GM23338 (cell line): ENCODE data around the gene RSU1. TPM values are rescaled to one million over a fixed set of nuclear protein-coding genes. Genes with fewer than 3 reads are reported as not detected.

Experiments used
- ATAC-seq: fragments of 200-7000 bp; cut with Tn5 transposase; 3 replicates; pipeline ENCODE4 v1.9.1; 2020
- DNase-seq: peaks from one replicate; pipeline ENCODE4 v3.0.0-alpha.2; 2015; ENCODE audit warnings: low spot score
- H2AFZ ChIP-seq: fragments of 200-600 bp; sonication (generic); 2 replicates; pipeline ENCODE4 v1.8.0; 2016; ENCODE audit warnings: antibody characterized with exemption, mild to moderate bottlenecking, moderate library complexity
- H3F3A ChIP-seq: fragments of 200-600 bp; sonication (generic); replicated peaks from 2 replicates; pipeline ENCODE4 v1.8.0; 2017; ENCODE audit warnings: antibody characterized with exemption, mixed run types, low read depth
- H3K27ac ChIP-seq: fragments of 200-600 bp; sonication (generic); 2 replicates; pipeline ENCODE4 v1.6.1; 2016; ENCODE audit warnings: low read depth
- H3K27me3 ChIP-seq: fragments of 200-600 bp; sonication (generic); 2 replicates; pipeline ENCODE4 v1.8.0; 2016; ENCODE audit warnings: mild to moderate bottlenecking, mixed run types, moderate library complexity; ENCODE audit not compliant: insufficient read depth
- H3K36me3 ChIP-seq: fragments of 200-600 bp; sonication (generic); 2 replicates; pipeline ENCODE4 v1.8.0; 2016; ENCODE audit warnings: mild to moderate bottlenecking; ENCODE audit not compliant: insufficient read depth
- H3K4me1 ChIP-seq: fragments of 200-600 bp; sonication (generic); 2 replicates; pipeline ENCODE4 v1.8.0; 2016; ENCODE audit warnings: mild to moderate bottlenecking, moderate library complexity; ENCODE audit not compliant: insufficient read depth
- H3K4me2 ChIP-seq: fragments of 200-600 bp; sonication (generic); 2 replicates; pipeline ENCODE4 v1.7.1; 2017; ENCODE audit warnings: mixed run types
- H3K4me3 ChIP-seq: fragments of 200-600 bp; sonication (generic); 2 replicates; pipeline ENCODE4 v1.6.1; 2016; ENCODE audit warnings: mixed run types
- H3K79me2 ChIP-seq: fragments of 200-600 bp; sonication (generic); replicated peaks from 2 replicates; pipeline ENCODE4 v1.8.0; 2017; ENCODE audit warnings: mild to moderate bottlenecking; ENCODE audit not compliant: insufficient read depth
- H3K9me2 ChIP-seq: fragments of 200-600 bp; sonication (generic); 2 replicates; pipeline ENCODE4 v1.8.0; 2017; ENCODE audit not compliant: insufficient read depth
- H4K20me1 ChIP-seq: fragments of 200-600 bp; sonication (generic); replicated peaks from 2 replicates; pipeline ENCODE4 v1.8.0; 2017; ENCODE audit warnings: mild to moderate bottlenecking; ENCODE audit not compliant: insufficient read depth
- H3K27ac Mint-ChIP-seq: 2 replicates; pipeline ENCODE4 v1.8.0; 2020; ENCODE audit warnings: inconsistent platforms, mild to moderate bottlenecking, moderate library complexity, mixed read lengths
- H3K27me3 Mint-ChIP-seq: 3 replicates; pipeline ENCODE4 v1.8.0; 2022; ENCODE audit warnings: low read depth, mild to moderate bottlenecking, moderate library complexity, mixed read lengths, inconsistent platforms; ENCODE audit not compliant: insufficient read depth, poor library complexity
- H3K36me3 Mint-ChIP-seq: 3 replicates; pipeline ENCODE4 v1.8.0; 2021; ENCODE audit warnings: low read depth, mild to moderate bottlenecking, inconsistent platforms, moderate library complexity, mixed read lengths
- H3K4me1 Mint-ChIP-seq: 3 replicates; pipeline ENCODE4 v1.8.0; 2020; ENCODE audit warnings: mild to moderate bottlenecking, inconsistent platforms, mixed read lengths
- H3K4me3 Mint-ChIP-seq: 3 replicates; pipeline ENCODE4 v1.8.0; 2021; ENCODE audit warnings: moderate library complexity, mild to moderate bottlenecking, inconsistent platforms, mixed read lengths
- H3K9me3 Mint-ChIP-seq: 3 replicates; pipeline ENCODE4 v1.8.0; 2020; ENCODE audit warnings: moderate library complexity, mild to moderate bottlenecking, inconsistent platforms, mixed read lengths
- CREB1 ChIP-seq: fragments of 250-450 bp; sonication (Bioruptor Pico); IDR thresholded peaks from 2 replicates; pipeline ENCODE4 v1.5.0; 2020; ENCODE audit warnings: low read depth, mild to moderate bottlenecking, moderate library complexity
- CTCF ChIP-seq, 2 experiments: fragments of 200-600 bp in 1 of 2; sonication (generic) in 1 of 2; conservative IDR thresholded peaks; 2 replicates each; pipeline versions ENCODE4 v1.5.1 to v1.6.1; 2016 to 2017; ENCODE audit warnings: antibody characterized with exemption in 2 of 2, low read depth in 2 of 2, mild to moderate bottlenecking in 2 of 2, moderate library complexity in 1 of 2
- ETS1 ChIP-seq: IDR thresholded peaks from 2 replicates; pipeline ENCODE4 v1.6.1; 2016; ENCODE audit warnings: antibody characterized with exemption
- EZH2 ChIP-seq: fragments of 200-600 bp; sonication (generic); IDR thresholded peaks from one replicate; pipeline ENCODE4 v1.8.0; 2017; ENCODE audit warnings: antibody characterized with exemption, mild to moderate bottlenecking, low read depth; ENCODE audit not compliant: unreplicated experiment
- EZH2phosphoT487 ChIP-seq: fragments of 200-600 bp; sonication (generic); IDR thresholded peaks from one replicate; pipeline ENCODE4 v1.8.1; 2018; ENCODE audit warnings: antibody characterized with exemption; ENCODE audit not compliant: unreplicated experiment
- JUNB ChIP-seq: IDR thresholded peaks from one replicate; pipeline ENCODE4 v1.6.1; 2016; ENCODE audit warnings: antibody characterized with exemption; ENCODE audit not compliant: unreplicated experiment
- NANOG ChIP-seq: IDR thresholded peaks from 2 replicates; pipeline ENCODE4 v1.6.1; 2016; ENCODE audit warnings: antibody characterized with exemption, borderline replicate concordance
- POLR2AphosphoS5 ChIP-seq: IDR thresholded peaks from 2 replicates; pipeline ENCODE4 v1.6.1; 2016; ENCODE audit warnings: antibody characterized with exemption, low read depth
- REST ChIP-seq: IDR thresholded peaks from one replicate; pipeline ENCODE4 v1.6.1; 2018; ENCODE audit warnings: antibody characterized with exemption; ENCODE audit not compliant: unreplicated experiment
- STAT1 ChIP-seq: IDR thresholded peaks from one replicate; pipeline ENCODE4 v1.6.1; 2016; ENCODE audit warnings: antibody characterized with exemption; ENCODE audit not compliant: unreplicated experiment
- ZNF114 ChIP-seq: fragments of 250-450 bp; sonication (Bioruptor Pico); IDR thresholded peaks from 2 replicates; pipeline ENCODE4 v1.5.0; 2020; ENCODE audit warnings: mild to moderate bottlenecking, moderate library complexity
- ZNF331 ChIP-seq: fragments of 250-450 bp; sonication (Bioruptor Pico); IDR thresholded peaks from 2 replicates; pipeline ENCODE4 v1.5.0; 2020; ENCODE audit warnings: low read depth, mild to moderate bottlenecking, moderate library complexity
- ZNF462 ChIP-seq: fragments of 250-450 bp; sonication (Bioruptor Pico); IDR thresholded peaks from 2 replicates; pipeline ENCODE4 v1.5.0; 2020; ENCODE audit warnings: mild to moderate bottlenecking, moderate library complexity
- polyA plus RNA-seq: library from polyadenylated mRNA; unstranded; fragments of >200 nt; fragmentation: Nextera tagmentation; extraction: Ambion mirVana; gene quantifications from 2 replicates; pipeline ENCODE4 v1.2.1, GENCODE V29; 2016
- total RNA-seq: library from RNA; depleted of rRNA; stranded (reverse); fragments of >200 nt; shearing (Covaris generic); gene quantifications from 2 replicates; pipeline ENCODE4 v1.2.3, GENCODE V29; 2014

The RSU1 gene
- total and polyA plus RNA-seq, 2 experiments from 2014 or later: 62.7 to 96.2 TPM

GRCh38 chr10:16679511-16679910 lies 137.7 kb downstream of the RSU1 start:
- Histone ChIP-seq H3K4me2 (no peak overlapping the region), H2AFZ (no peak overlapping the region), H3K36me3 (no peaks in the 10 kb centered on the region), H4K20me1 (no peaks in the 10 kb centered on the region), H3K4me1 (no peaks in the 10 kb centered on the region), H3F3A (no peaks in the 10 kb centered on the region), H3K79me2 (no peaks in the 10 kb centered on the region), H3K4me3 (no peak overlapping the region), H3K9me2 (0 out of 2 replicates have a peak, but pooled peaks cover 3% of the 10 kb centered on the region), H3K27ac (no peak overlapping the region), H3K27me3 (no peaks in the 10 kb centered on the region)
- no peaks in the 10 kb centered on the region; the same call in 2 of the 3 replicates for H3K4me1 Mint-ChIP-seq
- no peak overlapping the region for H3K27ac Mint-ChIP-seq
- no peaks in the 10 kb centered on the region for H3K9me3 Mint-ChIP-seq
- H3K27me3 Mint-ChIP-seq: no peaks in the 10 kb centered on the region
- ATAC-seq (no peak), DNase-seq (no peak)
- H3K36me3 Mint-ChIP-seq: no peaks in the 10 kb centered on the region; the same call in 2 of the 3 replicates
- no peak for TF ChIP-seq REST
- no peak for TF ChIP-seq CREB1 (CRISPR knock-in tag)
- TF ChIP-seq JUNB: no peak
- no peak for TF ChIP-seq POLR2AphosphoS5
- TF ChIP-seq ETS1: no peak
- no peak for TF ChIP-seq CTCF (conservative IDR thresholded peaks at IDR 0.05; ENCODE audit: low read depth in 2 of 2)
- no peak for TF ChIP-seq NANOG
- no peak for TF ChIP-seq ZNF114 (CRISPR knock-in tag)
- no peak for TF ChIP-seq EZH2
- no peak for TF ChIP-seq STAT1
- TF ChIP-seq ZNF462 (CRISPR knock-in tag): no peak
- TF ChIP-seq ZNF331 (CRISPR knock-in tag): no peak
- TF ChIP-seq EZH2phosphoT487: no peak
- H3K4me3 Mint-ChIP-seq: no peak overlapping the region
